Activated CD4-positive, alpha-beta T cell treated with anti-CD3 and anti-CD28 coated beads, Interleukin-2, amount 10 ng/mL, durations not matched to agents 7 days and 5 days (primary cell): Measurements from ENCODE around the gene EAPP. TPM values are rescaled to one million over a fixed set of nuclear protein-coding genes. Genes with fewer than 3 reads are reported as not detected.
"Not testable (repeated sequence)": the region's sequence is repeated elsewhere in the genome, so short reads cannot be mapped to it uniquely, and the experiment has no call there.

Experiments used
- CTCF ChIA-PET: fragments of 350-600 bp; sonication (Branson Sonifier 250); formaldehyde crosslinking; loops from one replicate; lab custom pipeline; 2021; ENCODE audit warnings: antibody characterized with exemption; lab: Charles Lee
- POLR2A ChIA-PET: fragments of 350-600 bp; sonication (Branson Sonifier 250); formaldehyde crosslinking; loops from one replicate; lab custom pipeline; 2021; ENCODE audit warnings: antibody characterized with exemption; lab: Charles Lee
- DNase-seq: peaks from one replicate; pipeline ENCODE4 v3.0.0-alpha.2; 2020
- H3K27ac Mint-ChIP-seq: one replicate; pipeline ENCODE4 v1.8.0; 2021; ENCODE audit warnings: mild to moderate bottlenecking, moderate library complexity, mixed read lengths
- H3K27me3 Mint-ChIP-seq: one replicate; pipeline ENCODE4 v1.8.0; 2021; ENCODE audit warnings: mixed read lengths
- H3K36me3 Mint-ChIP-seq: one replicate; pipeline ENCODE4 v1.8.0; 2021; ENCODE audit warnings: low read depth, mixed read lengths
- H3K4me1 Mint-ChIP-seq: one replicate; pipeline ENCODE4 v1.8.0; 2021; ENCODE audit warnings: mixed read lengths
- H3K4me3 Mint-ChIP-seq: one replicate; pipeline ENCODE4 v1.8.0; 2021; ENCODE audit warnings: mild to moderate bottlenecking, moderate library complexity, mixed read lengths
- H3K9me3 Mint-ChIP-seq: one replicate; pipeline ENCODE4 v1.8.0; 2021; ENCODE audit warnings: mixed read lengths
- total RNA-seq, 2 experiments: library from RNA; stranded (reverse); gene quantifications; one replicate each; pipeline ENCODE4 v1.2.3, GENCODE V29; 2021

EAPP gene
- total RNA-seq, 2 experiments from 2014 or later, result 35.9 to 41.0 TPM

GRCh38 chr14:34524216-34524615 lies 15.3 kb downstream of the EAPP start:
- H3K36me3 Mint-ChIP-seq, result peaks cover 49% of the 10 kb centered on the region
- H3K4me3 Mint-ChIP-seq, H3K27me3 Mint-ChIP-seq, H3K4me1 Mint-ChIP-seq, DNase-seq, POLR2A ChIA-PET, H3K9me3 Mint-ChIP-seq, H3K27ac Mint-ChIP-seq: not testable (repeated sequence)
- CTCF ChIA-PET, result interaction anchor here (0.7 kb wide), 1 partner anchor 13 kb away, joined by 3 read pairs; no protein-coding TSS in a partner anchor

- no peaks in the 10 kb centered on the region for H3K27me3 Mint-ChIP-seq
- DNase-seq, result no peak
- peaks cover 57% of the 10 kb centered on the region for H3K36me3 Mint-ChIP-seq
- no peak overlapping the region for H3K4me3 Mint-ChIP-seq
- no peak overlapping the region for H3K27ac Mint-ChIP-seq
- no peaks in the 10 kb centered on the region for H3K4me1 Mint-ChIP-seq
- H3K9me3 Mint-ChIP-seq, result no peaks in the 10 kb centered on the region
- ChIA-PET CTCF (interaction anchor here (1.3 kb wide), 1 partner anchor 21 kb away, joined by 3 read pairs; no protein-coding TSS in a partner anchor), POLR2A (no interaction called here)
Measured at GRCh38 chr14:34522496-34522895, 17.0 kb downstream of the EAPP start.

GRCh38 chr14:34521071-34521470 lies 18.4 kb downstream of the EAPP start:
- H3K4me3 Mint-ChIP-seq, DNase-seq, H3K27ac Mint-ChIP-seq, H3K27me3 Mint-ChIP-seq, H3K4me1 Mint-ChIP-seq, H3K9me3 Mint-ChIP-seq: not testable (repeated sequence)
- POLR2A ChIA-PET, result interaction anchor here (0.6 kb wide), 2 partner anchors 198 to 382 kb away, joined by 3 to 9 read pairs; no protein-coding TSS in a partner anchor
- CTCF ChIA-PET, result interaction anchor here (1.5 kb wide), 1 partner anchor 10 kb away, joined by 4 read pairs; no protein-coding TSS in a partner anchor
- peaks cover 56% of the 10 kb centered on the region for H3K36me3 Mint-ChIP-seq

GRCh38 chr14:34520304-34520970 lies 19.1 kb downstream of the EAPP start:
- ChIA-PET POLR2A (interaction anchor here (0.6 kb wide), 1 partner anchor 197 kb away, joined by 3 read pairs; no protein-coding TSS in a partner anchor), CTCF (interaction anchor here (1.5 kb wide), 1 partner anchor 9 kb away, joined by 4 read pairs; no protein-coding TSS in a partner anchor)
- H3K27me3 Mint-ChIP-seq, DNase-seq, H3K27ac Mint-ChIP-seq, H3K4me3 Mint-ChIP-seq, H3K9me3 Mint-ChIP-seq, H3K4me1 Mint-ChIP-seq: not testable (repeated sequence)
- peaks cover 61% of the 10 kb centered on the region for H3K36me3 Mint-ChIP-seq

- POLR2A ChIA-PET, result no interaction called here
Measured at GRCh38 chr14:34507884-34508283, 31.6 kb downstream of the EAPP start.

GRCh38 chr14:34507459-34507858 lies 32.0 kb downstream of the EAPP start:
- Mint-ChIP-seq H3K4me3 (no peak overlapping the region), H3K9me3 (no peaks in the 10 kb centered on the region), H3K27me3 (no peaks in the 10 kb centered on the region), H3K36me3 (no peaks in the 10 kb centered on the region), H3K4me1 (no peaks in the 10 kb centered on the region), H3K27ac (no peak overlapping the region)
- DNase-seq, result no peak
- POLR2A ChIA-PET, result no interaction called here
- CTCF ChIA-PET, result no interaction called here

More at GRCh38 chr14:34507884-34508283, 31.6 kb downstream of the EAPP start:
- no peaks in the 10 kb centered on the region for H3K27me3 Mint-ChIP-seq
- no peaks in the 10 kb centered on the region for H3K9me3 Mint-ChIP-seq
- H3K4me1 Mint-ChIP-seq, result no peaks in the 10 kb centered on the region
- CTCF ChIA-PET, result no interaction called here
- H3K4me3 Mint-ChIP-seq, result no peak overlapping the region
- H3K27ac Mint-ChIP-seq, result no peak overlapping the region
- no peaks in the 10 kb centered on the region for H3K36me3 Mint-ChIP-seq
- no peak for DNase-seq

GRCh38 chr14:34505124-34505491 lies 34.4 kb downstream of the EAPP start:
- H3K27me3 Mint-ChIP-seq, CTCF ChIA-PET, DNase-seq, POLR2A ChIA-PET, H3K27ac Mint-ChIP-seq, H3K4me3 Mint-ChIP-seq, H3K36me3 Mint-ChIP-seq, H3K9me3 Mint-ChIP-seq, H3K4me1 Mint-ChIP-seq: not testable (repeated sequence)

GRCh38 chr14:34504027-34504426 lies 35.5 kb downstream of the EAPP start:
- H3K27ac Mint-ChIP-seq, H3K27me3 Mint-ChIP-seq, H3K9me3 Mint-ChIP-seq, H3K4me3 Mint-ChIP-seq, H3K36me3 Mint-ChIP-seq, H3K4me1 Mint-ChIP-seq, POLR2A ChIA-PET, DNase-seq, CTCF ChIA-PET: not testable (repeated sequence)

- H3K27ac Mint-ChIP-seq, result no peak overlapping the region
- H3K36me3 Mint-ChIP-seq, result no peaks in the 10 kb centered on the region
- CTCF ChIA-PET, result interaction anchor here (0.6 kb wide), 1 partner anchor 9 kb away, joined by 3 read pairs; no protein-coding TSS in a partner anchor
- no peak for DNase-seq
- H3K4me1 Mint-ChIP-seq, result no peaks in the 10 kb centered on the region
- H3K4me3 Mint-ChIP-seq, result no peak overlapping the region
- no peaks in the 10 kb centered on the region for H3K9me3 Mint-ChIP-seq
- POLR2A ChIA-PET, result no interaction called here
- H3K27me3 Mint-ChIP-seq, result no peaks in the 10 kb centered on the region
Measured at GRCh38 chr14:34502545-34503225, 36.8 kb downstream of the EAPP start.

GRCh38 chr14:34502001-34502400 lies 37.5 kb downstream of the EAPP start:
- Mint-ChIP-seq H3K27me3 (no peaks in the 10 kb centered on the region), H3K27ac (no peak overlapping the region), H3K9me3 (no peaks in the 10 kb centered on the region), H3K4me3 (no peak overlapping the region), H3K36me3 (no peaks in the 10 kb centered on the region), H3K4me1 (no peaks in the 10 kb centered on the region)
- ChIA-PET POLR2A (no interaction called here), CTCF (interaction anchor here (1.3 kb wide), 1 partner anchor 21 kb away, joined by 3 read pairs; no protein-coding TSS in a partner anchor)
- DNase-seq, result no peak

- no peak for DNase-seq
- Mint-ChIP-seq H3K36me3 (no peaks in the 10 kb centered on the region), H3K27me3 (no peaks in the 10 kb centered on the region), H3K4me1 (no peaks in the 10 kb centered on the region), H3K4me3 (no peak overlapping the region), H3K27ac (no peak overlapping the region), H3K9me3 (no peaks in the 10 kb centered on the region)
- ChIA-PET POLR2A (no interaction called here), CTCF (interaction anchor here (1.3 kb wide), 1 partner anchor 21 kb away, joined by 3 read pairs; no protein-coding TSS in a partner anchor)
Measured at GRCh38 chr14:34501004-34501580, 38.4 kb downstream of the EAPP start.

GRCh38 chr14:34498684-34499412 lies 40.7 kb downstream of the EAPP start:
- POLR2A ChIA-PET, result no interaction called here
- CTCF ChIA-PET, result interaction anchor here (0.6 kb wide), 1 partner anchor 252 kb away, joined by 3 read pairs; no protein-coding TSS in a partner anchor
- Mint-ChIP-seq H3K9me3 (no peaks in the 10 kb centered on the region), H3K4me3 (no peak overlapping the region), H3K4me1 (no peaks in the 10 kb centered on the region), H3K27me3 (no peaks in the 10 kb centered on the region), H3K36me3 (no peaks in the 10 kb centered on the region), H3K27ac (no peak overlapping the region)
- peak; percentile 34 for DNase-seq
